GM23338 (cell line): ENCODE results near the gene RSRC2. TPM values are rescaled to one million over a fixed set of nuclear protein-coding genes. Genes with fewer than 3 reads are reported as not detected.
"Not testable (repeated sequence)": the region's sequence is repeated elsewhere in the genome, so short reads cannot be mapped to it uniquely, and the experiment has no call there.

Experiments
- ATAC-seq: fragments of 200-7000 bp; cut with Tn5 transposase; 3 replicates; pipeline ENCODE4 v1.9.1; 2020
- DNase-seq: peaks from one replicate; pipeline ENCODE4 v3.0.0-alpha.2; 2015; ENCODE audit warnings: low spot score
- H2AFZ ChIP-seq: fragments of 200-600 bp; sonication (generic); 2 replicates; pipeline ENCODE4 v1.8.0; 2016; ENCODE audit warnings: antibody characterized with exemption, mild to moderate bottlenecking, moderate library complexity
- H3F3A ChIP-seq: fragments of 200-600 bp; sonication (generic); replicated peaks from 2 replicates; pipeline ENCODE4 v1.8.0; 2017; ENCODE audit warnings: antibody characterized with exemption, mixed run types, low read depth
- H3K27ac ChIP-seq: fragments of 200-600 bp; sonication (generic); 2 replicates; pipeline ENCODE4 v1.6.1; 2016; ENCODE audit warnings: low read depth
- H3K27me3 ChIP-seq: fragments of 200-600 bp; sonication (generic); 2 replicates; pipeline ENCODE4 v1.8.0; 2016; ENCODE audit warnings: mild to moderate bottlenecking, mixed run types, moderate library complexity; ENCODE audit not compliant: insufficient read depth
- H3K36me3 ChIP-seq: fragments of 200-600 bp; sonication (generic); 2 replicates; pipeline ENCODE4 v1.8.0; 2016; ENCODE audit warnings: mild to moderate bottlenecking; ENCODE audit not compliant: insufficient read depth
- H3K4me1 ChIP-seq: fragments of 200-600 bp; sonication (generic); 2 replicates; pipeline ENCODE4 v1.8.0; 2016; ENCODE audit warnings: mild to moderate bottlenecking, moderate library complexity; ENCODE audit not compliant: insufficient read depth
- H3K4me2 ChIP-seq: fragments of 200-600 bp; sonication (generic); 2 replicates; pipeline ENCODE4 v1.7.1; 2017; ENCODE audit warnings: mixed run types
- H3K4me3 ChIP-seq: fragments of 200-600 bp; sonication (generic); 2 replicates; pipeline ENCODE4 v1.6.1; 2016; ENCODE audit warnings: mixed run types
- H3K79me2 ChIP-seq: fragments of 200-600 bp; sonication (generic); replicated peaks from 2 replicates; pipeline ENCODE4 v1.8.0; 2017; ENCODE audit warnings: mild to moderate bottlenecking; ENCODE audit not compliant: insufficient read depth
- H3K9me2 ChIP-seq: fragments of 200-600 bp; sonication (generic); 2 replicates; pipeline ENCODE4 v1.8.0; 2017; ENCODE audit not compliant: insufficient read depth
- H4K20me1 ChIP-seq: fragments of 200-600 bp; sonication (generic); replicated peaks from 2 replicates; pipeline ENCODE4 v1.8.0; 2017; ENCODE audit warnings: mild to moderate bottlenecking; ENCODE audit not compliant: insufficient read depth
- H3K27ac Mint-ChIP-seq: 2 replicates; pipeline ENCODE4 v1.8.0; 2020; ENCODE audit warnings: inconsistent platforms, mild to moderate bottlenecking, moderate library complexity, mixed read lengths
- H3K27me3 Mint-ChIP-seq: 3 replicates; pipeline ENCODE4 v1.8.0; 2022; ENCODE audit warnings: low read depth, mild to moderate bottlenecking, moderate library complexity, mixed read lengths, inconsistent platforms; ENCODE audit not compliant: insufficient read depth, poor library complexity
- H3K36me3 Mint-ChIP-seq: 3 replicates; pipeline ENCODE4 v1.8.0; 2021; ENCODE audit warnings: low read depth, mild to moderate bottlenecking, inconsistent platforms, moderate library complexity, mixed read lengths
- H3K4me1 Mint-ChIP-seq: 3 replicates; pipeline ENCODE4 v1.8.0; 2020; ENCODE audit warnings: mild to moderate bottlenecking, inconsistent platforms, mixed read lengths
- H3K4me3 Mint-ChIP-seq: 3 replicates; pipeline ENCODE4 v1.8.0; 2021; ENCODE audit warnings: moderate library complexity, mild to moderate bottlenecking, inconsistent platforms, mixed read lengths
- H3K9me3 Mint-ChIP-seq: 3 replicates; pipeline ENCODE4 v1.8.0; 2020; ENCODE audit warnings: moderate library complexity, mild to moderate bottlenecking, inconsistent platforms, mixed read lengths
- EZH2 ChIP-seq: fragments of 200-600 bp; sonication (generic); IDR thresholded peaks from one replicate; pipeline ENCODE4 v1.8.0; 2017; ENCODE audit warnings: antibody characterized with exemption, mild to moderate bottlenecking, low read depth; ENCODE audit not compliant: unreplicated experiment
- EZH2phosphoT487 ChIP-seq: fragments of 200-600 bp; sonication (generic); IDR thresholded peaks from one replicate; pipeline ENCODE4 v1.8.1; 2018; ENCODE audit warnings: antibody characterized with exemption; ENCODE audit not compliant: unreplicated experiment
- NANOG ChIP-seq: IDR thresholded peaks from 2 replicates; pipeline ENCODE4 v1.6.1; 2016; ENCODE audit warnings: antibody characterized with exemption, borderline replicate concordance
- STAT1 ChIP-seq: IDR thresholded peaks from one replicate; pipeline ENCODE4 v1.6.1; 2016; ENCODE audit warnings: antibody characterized with exemption; ENCODE audit not compliant: unreplicated experiment
- ZNF114 ChIP-seq: fragments of 250-450 bp; sonication (Bioruptor Pico); IDR thresholded peaks from 2 replicates; pipeline ENCODE4 v1.5.0; 2020; ENCODE audit warnings: mild to moderate bottlenecking, moderate library complexity
- polyA plus RNA-seq: library from polyadenylated mRNA; unstranded; fragments of >200 nt; fragmentation: Nextera tagmentation; extraction: Ambion mirVana; gene quantifications from 2 replicates; pipeline ENCODE4 v1.2.1, GENCODE V29; 2016
- total RNA-seq: library from RNA; depleted of rRNA; stranded (reverse); fragments of >200 nt; shearing (Covaris generic); gene quantifications from 2 replicates; pipeline ENCODE4 v1.2.3, GENCODE V29; 2014
- TF ChIP-seq, protein P1 (sequence below): IDR thresholded peaks from one replicate; pipeline ENCODE4 v1.6.1; 2018; ENCODE audit warnings: antibody characterized with exemption; ENCODE audit not compliant: unreplicated experiment
- TF ChIP-seq, protein P2 (sequence below), 2 experiments: fragments of 200-600 bp in 1 of 2; sonication (generic) in 1 of 2; conservative IDR thresholded peaks; 2 replicates each; pipeline versions ENCODE4 v1.5.1 to v1.6.1; 2016 to 2017; ENCODE audit warnings: antibody characterized with exemption in 2 of 2, low read depth in 2 of 2, mild to moderate bottlenecking in 2 of 2, moderate library complexity in 1 of 2

RSRC2 gene
- total and polyA plus RNA-seq, 2 experiments from 2014 or later: 76.3 to 184 TPM

DNA sequence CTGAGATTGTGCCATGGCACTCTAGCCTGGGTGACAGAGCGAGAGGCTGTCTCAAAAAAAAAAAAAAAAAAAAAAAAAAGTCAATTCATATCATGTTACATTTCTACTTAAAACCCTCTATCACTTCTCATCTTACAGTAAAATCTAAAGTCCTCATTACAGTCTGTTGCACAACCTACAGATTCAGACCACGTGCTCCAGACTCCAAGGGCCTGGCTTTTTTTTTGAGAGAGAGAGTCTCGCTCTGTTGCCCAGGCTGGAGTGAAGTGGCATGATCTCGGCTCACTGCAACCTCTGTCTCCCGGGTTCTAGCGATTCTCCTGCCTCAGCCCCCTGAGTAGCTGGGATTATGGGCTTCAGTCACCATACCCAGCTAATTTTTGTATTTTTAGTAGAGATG, 40.4 kb downstream of the RSRC2 start:
- H4K20me1 ChIP-seq, H3K4me2 ChIP-seq, H3K4me3 ChIP-seq, H3F3A ChIP-seq, ATAC-seq, DNase-seq, H3K27me3 Mint-ChIP-seq, H3K27me3 ChIP-seq, H3K9me2 ChIP-seq, H3K79me2 ChIP-seq, H3K27ac ChIP-seq, H3K4me3 Mint-ChIP-seq, H3K27ac Mint-ChIP-seq, H3K4me1 ChIP-seq, H3K4me1 Mint-ChIP-seq, H2AFZ ChIP-seq, H3K9me3 Mint-ChIP-seq: not testable (repeated sequence)
- H3K36me3 Mint-ChIP-seq: peaks cover 79% of the 10 kb centered on the region
- peaks cover 73% of the 10 kb centered on the region for H3K36me3 ChIP-seq

DNA sequence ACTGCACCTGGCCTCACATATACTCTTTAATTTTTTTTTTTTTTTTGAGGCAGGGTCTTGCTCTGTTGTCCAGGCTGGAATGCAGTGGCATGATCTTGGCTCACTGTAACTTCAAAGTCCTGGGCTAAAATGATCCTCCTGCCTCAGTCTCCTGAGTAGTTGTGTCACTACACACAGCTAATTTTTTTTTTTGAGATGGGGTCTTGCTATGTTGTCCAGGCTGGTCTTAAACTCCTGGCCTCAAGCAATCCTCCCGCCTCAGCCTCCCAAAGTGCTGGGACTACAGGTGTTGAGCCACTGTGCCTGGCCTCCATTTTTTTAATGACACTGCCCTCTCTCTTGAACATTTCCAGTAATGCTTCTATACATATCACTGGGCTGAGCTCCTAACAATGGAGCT, 42.4 kb downstream of the RSRC2 start:
- DNase-seq, H3K4me3 Mint-ChIP-seq, H3K79me2 ChIP-seq, H3K27ac ChIP-seq, H3K27me3 ChIP-seq, H3K27ac Mint-ChIP-seq, H3K9me3 Mint-ChIP-seq, H3K27me3 Mint-ChIP-seq, ATAC-seq, H2AFZ ChIP-seq, H3K4me1 ChIP-seq, H3K9me2 ChIP-seq, H3K4me3 ChIP-seq, H3K4me2 ChIP-seq, H3F3A ChIP-seq, H3K4me1 Mint-ChIP-seq: not testable (repeated sequence)
- Histone ChIP-seq H3K36me3 (peaks cover 76% of the 10 kb centered on the region), H4K20me1 (peaks cover 13% of the 10 kb centered on the region; the same call in 1 of the 2 replicates)
- H3K36me3 Mint-ChIP-seq: peaks cover 78% of the 10 kb centered on the region

DNA sequence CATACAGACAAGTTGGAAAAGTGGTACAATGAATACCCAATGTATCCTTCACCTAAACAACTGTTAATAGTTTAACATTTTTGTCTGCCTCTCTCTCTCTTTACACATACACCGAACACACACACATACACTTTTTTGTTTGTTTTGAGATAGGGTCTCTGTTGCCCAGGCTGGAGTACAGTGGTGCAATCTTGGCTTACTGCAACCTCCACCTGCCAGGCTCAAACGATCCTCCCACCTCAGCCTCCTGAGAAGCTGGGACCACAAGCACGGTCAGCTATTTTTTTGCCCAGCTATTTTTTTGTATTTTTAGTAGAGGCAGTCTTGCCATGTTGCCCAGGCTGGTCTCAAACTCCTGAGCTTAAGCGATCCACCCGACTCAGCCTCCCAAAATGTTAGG, 42.8 kb downstream of the RSRC2 start:
- H3K4me2 ChIP-seq: no peak overlapping the region
- DNase-seq: no peak
- Mint-ChIP-seq H3K27ac (no peak overlapping the region), H3K4me3 (no peak overlapping the region), H3K27me3 (no peaks in the 10 kb centered on the region), H3K4me1 (no peaks in the 10 kb centered on the region), H3K9me3 (no peaks in the 10 kb centered on the region), H3K36me3 (peaks cover 78% of the 10 kb centered on the region)
- H3K27me3 ChIP-seq: no peaks in the 10 kb centered on the region
- H4K20me1 ChIP-seq: peaks cover 13% of the 10 kb centered on the region; the same call in 1 of the 2 replicates
- H3K9me2 ChIP-seq: no peaks in the 10 kb centered on the region
- H2AFZ ChIP-seq: no peak overlapping the region
- H3K36me3 ChIP-seq: peaks cover 76% of the 10 kb centered on the region
- H3F3A ChIP-seq: no peaks in the 10 kb centered on the region
- no peaks in the 10 kb centered on the region for H3K4me1 ChIP-seq
- H3K4me3 ChIP-seq: no peak overlapping the region
- no peak for ATAC-seq
- no peak overlapping the region for H3K27ac ChIP-seq
- H3K79me2 ChIP-seq: peaks cover 6% of the 10 kb centered on the region; the same call in 1 of the 2 replicates
- TF ChIP-seq EZH2 (no peak), NANOG (no peak), ZNF114 (CRISPR knock-in tag) (no peak), EZH2phosphoT487 (no peak), STAT1 (no peak)
- TF ChIP-seq, protein P1, sequence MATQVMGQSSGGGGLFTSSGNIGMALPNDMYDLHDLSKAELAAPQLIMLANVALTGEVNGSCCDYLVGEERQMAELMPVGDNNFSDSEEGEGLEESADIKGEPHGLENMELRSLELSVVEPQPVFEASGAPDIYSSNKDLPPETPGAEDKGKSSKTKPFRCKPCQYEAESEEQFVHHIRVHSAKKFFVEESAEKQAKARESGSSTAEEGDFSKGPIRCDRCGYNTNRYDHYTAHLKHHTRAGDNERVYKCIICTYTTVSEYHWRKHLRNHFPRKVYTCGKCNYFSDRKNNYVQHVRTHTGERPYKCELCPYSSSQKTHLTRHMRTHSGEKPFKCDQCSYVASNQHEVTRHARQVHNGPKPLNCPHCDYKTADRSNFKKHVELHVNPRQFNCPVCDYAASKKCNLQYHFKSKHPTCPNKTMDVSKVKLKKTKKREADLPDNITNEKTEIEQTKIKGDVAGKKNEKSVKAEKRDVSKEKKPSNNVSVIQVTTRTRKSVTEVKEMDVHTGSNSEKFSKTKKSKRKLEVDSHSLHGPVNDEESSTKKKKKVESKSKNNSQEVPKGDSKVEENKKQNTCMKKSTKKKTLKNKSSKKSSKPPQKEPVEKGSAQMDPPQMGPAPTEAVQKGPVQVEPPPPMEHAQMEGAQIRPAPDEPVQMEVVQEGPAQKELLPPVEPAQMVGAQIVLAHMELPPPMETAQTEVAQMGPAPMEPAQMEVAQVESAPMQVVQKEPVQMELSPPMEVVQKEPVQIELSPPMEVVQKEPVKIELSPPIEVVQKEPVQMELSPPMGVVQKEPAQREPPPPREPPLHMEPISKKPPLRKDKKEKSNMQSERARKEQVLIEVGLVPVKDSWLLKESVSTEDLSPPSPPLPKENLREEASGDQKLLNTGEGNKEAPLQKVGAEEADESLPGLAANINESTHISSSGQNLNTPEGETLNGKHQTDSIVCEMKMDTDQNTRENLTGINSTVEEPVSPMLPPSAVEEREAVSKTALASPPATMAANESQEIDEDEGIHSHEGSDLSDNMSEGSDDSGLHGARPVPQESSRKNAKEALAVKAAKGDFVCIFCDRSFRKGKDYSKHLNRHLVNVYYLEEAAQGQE: no peak
- TF ChIP-seq, protein P2, sequence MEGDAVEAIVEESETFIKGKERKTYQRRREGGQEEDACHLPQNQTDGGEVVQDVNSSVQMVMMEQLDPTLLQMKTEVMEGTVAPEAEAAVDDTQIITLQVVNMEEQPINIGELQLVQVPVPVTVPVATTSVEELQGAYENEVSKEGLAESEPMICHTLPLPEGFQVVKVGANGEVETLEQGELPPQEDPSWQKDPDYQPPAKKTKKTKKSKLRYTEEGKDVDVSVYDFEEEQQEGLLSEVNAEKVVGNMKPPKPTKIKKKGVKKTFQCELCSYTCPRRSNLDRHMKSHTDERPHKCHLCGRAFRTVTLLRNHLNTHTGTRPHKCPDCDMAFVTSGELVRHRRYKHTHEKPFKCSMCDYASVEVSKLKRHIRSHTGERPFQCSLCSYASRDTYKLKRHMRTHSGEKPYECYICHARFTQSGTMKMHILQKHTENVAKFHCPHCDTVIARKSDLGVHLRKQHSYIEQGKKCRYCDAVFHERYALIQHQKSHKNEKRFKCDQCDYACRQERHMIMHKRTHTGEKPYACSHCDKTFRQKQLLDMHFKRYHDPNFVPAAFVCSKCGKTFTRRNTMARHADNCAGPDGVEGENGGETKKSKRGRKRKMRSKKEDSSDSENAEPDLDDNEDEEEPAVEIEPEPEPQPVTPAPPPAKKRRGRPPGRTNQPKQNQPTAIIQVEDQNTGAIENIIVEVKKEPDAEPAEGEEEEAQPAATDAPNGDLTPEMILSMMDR (conservative IDR thresholded peaks at IDR 0.05; ENCODE audit: low read depth in 2 of 2): no peak
